Nephron (organoid): ENCODE measurements around the gene TAF11.
A peak's percentile ranks its signal among the peaks of the same experiment; 100 is the strongest.
"Not testable (repeated sequence)": the region's sequence is repeated elsewhere in the genome, so short reads cannot be mapped to it uniquely, and the experiment has no call there.

Experiments used
- H3K27ac Mint-ChIP-seq, 3 experiments: 2 replicates each; pipeline ENCODE4 v1.8.0; 2020; ENCODE audit warnings: mixed read lengths in 3 of 3, mild to moderate bottlenecking in 2 of 3, moderate library complexity in 1 of 3
- H3K27me3 Mint-ChIP-seq: 2 replicates; pipeline ENCODE4 v1.8.0; 2021; ENCODE audit warnings: low read depth, mild to moderate bottlenecking, moderate library complexity, mixed read lengths
- H3K36me3 Mint-ChIP-seq: 2 replicates; pipeline ENCODE4 v1.8.0; 2020; ENCODE audit warnings: low read depth, mixed read lengths
- H3K4me1 Mint-ChIP-seq: 2 replicates; pipeline ENCODE4 v1.8.0; 2020; ENCODE audit warnings: mixed read lengths
- H3K4me3 Mint-ChIP-seq, 3 experiments: 2 replicates each; pipeline ENCODE4 v1.8.0; 2020; ENCODE audit warnings: mild to moderate bottlenecking in 3 of 3, mixed read lengths in 3 of 3, moderate library complexity in 2 of 3
- H3K9me3 Mint-ChIP-seq: 2 replicates; pipeline ENCODE4 v1.8.0; 2020; ENCODE audit warnings: mixed read lengths
- CTCF ChIP-seq, 3 experiments: fragments of 200-600 bp; sonication (generic); IDR thresholded peaks; one replicate each; pipeline ENCODE4 v1.5.0; 2021; ENCODE audit warnings: antibody characterized with exemption in 3 of 3; ENCODE audit not compliant: unreplicated experiment in 3 of 3

TAF11 gene

GRCh38 chr6:34887753-34888513, at the start of gene TAF11:
Gene TAF11 (minus strand): TSS chr6:34888042. CDS start chr6:34887957, 85 bp downstream.
- no peaks in the 10 kb centered on the region for H3K9me3 Mint-ChIP-seq
- H3K4me3 Mint-ChIP-seq = peak within 1 kb of the TSS; percentile 99 to 100 (median 100)
- TF ChIP-seq CTCF (IDR thresholded peaks at IDR 0.05; ENCODE audit: unreplicated experiment in 3 of 3) = no peak
- peak within 1 kb of the TSS; percentile 88 to 99 (median 98) for H3K27ac Mint-ChIP-seq
- H3K4me1 Mint-ChIP-seq = peaks cover 30% of the 10 kb centered on the region
- peaks cover 23% of the 10 kb centered on the region for H3K36me3 Mint-ChIP-seq
- H3K27me3 Mint-ChIP-seq = no peaks in the 10 kb centered on the region

DNA sequence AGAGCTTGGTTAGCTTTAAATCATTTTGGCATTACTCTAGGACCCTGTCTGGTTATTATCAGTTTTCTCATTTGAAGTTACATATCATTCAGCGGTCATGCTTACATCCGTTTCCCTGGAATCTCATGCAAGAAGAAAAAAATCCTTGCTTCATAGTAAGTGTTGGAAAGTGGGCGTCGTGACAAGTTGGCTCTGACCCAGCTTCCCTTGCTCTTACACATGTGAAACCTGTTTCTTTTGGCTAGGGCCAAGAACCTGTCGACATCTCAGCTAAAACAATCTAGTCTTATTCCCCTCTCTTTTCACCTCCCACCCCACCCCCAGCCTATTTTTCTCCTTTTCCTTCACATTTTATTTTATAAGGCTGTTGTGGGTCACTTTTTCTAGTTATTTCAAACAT, 46.7 kb upstream of the TAF11 start:
- no peak for TF ChIP-seq CTCF (IDR thresholded peaks at IDR 0.05; ENCODE audit: unreplicated experiment in 3 of 3)
- Mint-ChIP-seq H3K4me3 (no peak overlapping the region), H3K27me3 (peaks cover 3% of the 10 kb centered on the region), H3K27ac (peak overlapping the region in 2 of 3 experiments; percentile 4 to 25), H3K36me3 (no peaks in the 10 kb centered on the region), H3K4me1 (peaks cover 18% of the 10 kb centered on the region), H3K9me3 (no peaks in the 10 kb centered on the region)

GRCh38 chr6:34932202-34932601, 44.4 kb upstream of the TAF11 start:
- not testable (repeated sequence) for H3K36me3 Mint-ChIP-seq, H3K27ac Mint-ChIP-seq, H3K9me3 Mint-ChIP-seq, H3K4me3 Mint-ChIP-seq, H3K27me3 Mint-ChIP-seq
- H3K4me1 Mint-ChIP-seq = peaks cover 18% of the 10 kb centered on the region

- H3K36me3 Mint-ChIP-seq = no peaks in the 10 kb centered on the region
- TF ChIP-seq CTCF (IDR thresholded peaks at IDR 0.05; ENCODE audit: unreplicated experiment in 3 of 3) = no peak
- H3K27me3 Mint-ChIP-seq = no peaks in the 10 kb centered on the region
- no peaks in the 10 kb centered on the region for H3K9me3 Mint-ChIP-seq
- no peak overlapping the region for H3K27ac Mint-ChIP-seq
- peaks cover 18% of the 10 kb centered on the region for H3K4me1 Mint-ChIP-seq
- H3K4me3 Mint-ChIP-seq = no peak overlapping the region
Measured at GRCh38 chr6:34930221-34930620, 42.4 kb upstream of the TAF11 start.

DNA sequence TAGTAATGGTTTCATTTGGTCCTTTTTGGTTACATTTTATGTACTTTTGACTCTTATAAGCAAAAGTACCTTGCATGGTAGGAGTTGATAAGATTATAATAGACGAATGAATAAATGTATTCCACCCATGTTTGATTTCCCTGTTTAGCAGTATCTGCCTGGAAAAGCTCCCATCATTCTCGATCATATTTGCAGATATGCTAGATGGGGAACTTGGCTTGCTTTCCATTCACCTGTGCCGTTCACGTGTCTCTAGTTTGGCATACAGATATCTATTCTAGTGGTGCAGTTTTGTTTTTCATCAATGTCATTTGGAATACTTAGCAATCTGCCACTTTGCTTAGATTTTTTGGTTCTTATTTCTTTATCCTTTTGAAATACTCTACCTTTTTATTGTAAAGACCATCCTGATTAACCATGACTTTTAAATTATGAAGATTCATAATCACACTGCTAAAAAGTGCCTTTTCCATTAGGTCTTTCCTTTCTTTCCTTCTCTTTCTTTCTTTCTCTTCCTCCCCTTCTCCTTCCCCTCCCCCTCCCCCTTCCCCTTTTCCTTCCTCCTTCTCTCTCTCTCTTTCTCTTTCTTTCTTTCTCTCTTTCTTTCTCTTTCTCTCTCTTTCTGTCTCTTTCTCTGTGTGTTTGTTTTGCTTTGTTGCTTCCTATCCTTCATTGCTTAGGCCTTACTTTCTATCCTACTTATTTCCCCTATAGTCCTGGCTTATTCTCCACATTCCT, 41.6 kb upstream of the TAF11 start:
- no peaks in the 10 kb centered on the region for H3K36me3 Mint-ChIP-seq
- H3K27me3 Mint-ChIP-seq = no peaks in the 10 kb centered on the region
- TF ChIP-seq CTCF (IDR thresholded peaks at IDR 0.05; ENCODE audit: unreplicated experiment in 3 of 3) = no peak
- no peaks in the 10 kb centered on the region for H3K9me3 Mint-ChIP-seq
- H3K27ac Mint-ChIP-seq = no peak overlapping the region
- H3K4me3 Mint-ChIP-seq = no peak overlapping the region
- peaks cover 12% of the 10 kb centered on the region for H3K4me1 Mint-ChIP-seq

DNA sequence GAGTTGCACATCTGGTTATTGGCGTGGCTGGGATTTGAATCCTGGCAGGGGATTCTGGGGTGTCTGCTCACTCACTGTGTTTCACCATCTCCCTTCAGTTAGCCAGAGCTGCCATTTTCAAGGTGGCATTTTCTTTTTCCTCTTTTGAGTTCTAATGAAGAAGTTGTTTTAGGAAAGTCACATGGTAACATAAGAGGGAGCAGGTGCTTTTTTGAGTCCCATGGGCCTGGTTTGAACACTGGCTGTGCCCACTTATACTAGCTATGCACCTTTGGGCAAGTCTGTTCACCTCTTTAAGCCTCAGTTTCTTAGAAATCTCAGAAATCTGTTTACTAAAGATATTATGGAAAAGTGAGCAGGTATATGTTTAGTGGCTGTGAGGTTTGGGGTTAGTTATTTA, 40.9 kb upstream of the TAF11 start:
- Mint-ChIP-seq H3K4me3 (no peak overlapping the region), H3K36me3 (no peaks in the 10 kb centered on the region), H3K9me3 (no peaks in the 10 kb centered on the region), H3K27me3 (no peaks in the 10 kb centered on the region), H3K27ac (no peak overlapping the region), H3K4me1 (peaks cover 6% of the 10 kb centered on the region)
- TF ChIP-seq CTCF (IDR thresholded peaks at IDR 0.05; ENCODE audit: unreplicated experiment in 3 of 3) = no peak
